PC-9 (cell line): Measurements from ENCODE around the gene CEP55. TPM values are rescaled to one million over a fixed set of nuclear protein-coding genes. Genes with fewer than 3 reads are reported as not detected.
A peak's percentile ranks its signal among the peaks of the same experiment; 100 is the strongest.

Experiments
- BruUV-seq: library from RNA; stranded (reverse); fragments of 400-500 nt; replicated peaks from 2 replicates; lab custom pipeline; 2021; lab: Mats Ljungman, UMichigan
- CTCF ChIA-PET: fragments of 300-600 bp; sonication (Branson Sonifier 250); formaldehyde crosslinking; loops from one replicate; lab custom pipeline; 2022; ENCODE audit warnings: antibody characterized with exemption; lab: Charles Lee
- POLR2A ChIA-PET: fragments of 300-600 bp; sonication (Branson Sonifier 250); formaldehyde crosslinking; loops from one replicate; lab custom pipeline; 2022; ENCODE audit warnings: antibody characterized with exemption; ENCODE audit not compliant: unreplicated experiment; lab: Charles Lee
- DNase-seq, 2 experiments: peaks; one replicate each; pipeline versions ENCODE4 v3.0.0 to v3.0.0-alpha.2; 2015 to 2022; ENCODE audit warnings: mixed read lengths in 1 of 2
- H2AFZ ChIP-seq: fragments of 200-600 bp; sonication (generic); 2 replicates; pipeline ENCODE4 v1.8.1; 2017; ENCODE audit warnings: antibody characterized with exemption
- H3F3A ChIP-seq: fragments of 200-600 bp; sonication (generic); 2 replicates; pipeline ENCODE4 v1.8.1; 2017; ENCODE audit warnings: antibody characterized with exemption, mild to moderate bottlenecking, low read depth; ENCODE audit not compliant: insufficient read depth
- H3K27ac ChIP-seq: fragments of 200-600 bp; sonication (generic); 2 replicates; pipeline ENCODE4 v1.6.1; 2016; ENCODE audit warnings: mixed run types
- H3K27me3 ChIP-seq: fragments of 200-600 bp; sonication (generic); 2 replicates; pipeline ENCODE4 v1.6.1; 2016; ENCODE audit warnings: low read depth, mixed run types; ENCODE audit not compliant: insufficient read depth
- H3K36me3 ChIP-seq: fragments of 200-600 bp; sonication (generic); 2 replicates; pipeline ENCODE4 v1.6.1; 2016; ENCODE audit warnings: low read depth, mixed run types
- H3K4me1 ChIP-seq: fragments of 200-600 bp; sonication (generic); replicated peaks from 2 replicates; pipeline ENCODE4 v1.6.1; 2016; ENCODE audit warnings: mixed run types; ENCODE audit not compliant: insufficient read depth
- H3K4me2 ChIP-seq: fragments of 200-600 bp; sonication (generic); 2 replicates; pipeline ENCODE4 v1.6.1; 2017; ENCODE audit warnings: mixed run types
- H3K4me3 ChIP-seq: fragments of 200-600 bp; sonication (generic); 2 replicates; pipeline ENCODE4 v1.6.1; 2016; ENCODE audit warnings: mixed run types
- H3K79me2 ChIP-seq: fragments of 200-600 bp; sonication (generic); 2 replicates; pipeline ENCODE4 v1.6.1; 2017; ENCODE audit warnings: low read depth, mixed run types
- H3K9me2 ChIP-seq: fragments of 200-600 bp; sonication (generic); 2 replicates; pipeline ENCODE4 v1.8.1; 2017; ENCODE audit warnings: mild to moderate bottlenecking; ENCODE audit not compliant: insufficient read depth
- H3K9me3 ChIP-seq: fragments of 200-600 bp; sonication (generic); 2 replicates; pipeline ENCODE4 v1.8.1; 2016; ENCODE audit warnings: low read depth; ENCODE audit not compliant: insufficient read depth
- H4K20me1 ChIP-seq: fragments of 200-600 bp; sonication (generic); 2 replicates; pipeline ENCODE4 v1.8.1; 2017; ENCODE audit not compliant: insufficient read depth
- CTCF ChIP-seq: fragments of 200-600 bp; sonication (generic); conservative IDR thresholded peaks from 2 replicates; pipeline ENCODE4 v1.6.1; 2017; ENCODE audit warnings: mixed run types, antibody characterized with exemption, mild to moderate bottlenecking, moderate library complexity
- EZH2 ChIP-seq: fragments of 200-600 bp; sonication (generic); IDR thresholded peaks from 2 replicates; pipeline ENCODE4 v1.8.0; 2017; ENCODE audit warnings: antibody characterized with exemption, low read depth
- intact Hi-C: fragments of 100-400 bp; cut with micrococcal nuclease; formaldehyde crosslinking; loops from one replicate; pipeline ENCODE4 v1.10.0; 2022; ENCODE audit not compliant: unreplicated experiment
- total RNA-seq: library from RNA; stranded (reverse); gene quantifications from 2 replicates; pipeline ENCODE4 v1.2.3, GENCODE V29; 2021

CEP55 gene
- total RNA-seq, 1 experiment from 2014 or later: 38.9 TPM

- peaks cover 14% of the 10 kb centered on the region for H3K4me1 ChIP-seq
Observed at GRCh38 chr10:93458821-93459257, 37.6 kb upstream of the CEP55 start.

GRCh38 chr10:93459466-93459865 is 36.9 kb upstream of the CEP55 start:
- Histone ChIP-seq H3K79me2 (peaks cover 58% of the 10 kb centered on the region), H3K9me3 (no peaks in the 10 kb centered on the region), H3K4me1 (peaks cover 14% of the 10 kb centered on the region), H3K27ac (peak overlapping the region; percentile 90), H3K36me3 (no peaks in the 10 kb centered on the region), H3F3A (peaks cover 17% of the 10 kb centered on the region; the same call in 1 of the 2 replicates), H3K4me3 (no peak overlapping the region), H3K4me2 (peak overlapping the region; percentile 51; the same call in 1 of the 2 replicates), H3K9me2 (no peaks in the 10 kb centered on the region), H4K20me1 (no peaks in the 10 kb centered on the region), H2AFZ (no peak overlapping the region), H3K27me3 (no peaks in the 10 kb centered on the region)
- TF ChIP-seq EZH2: no peak
- no peak for TF ChIP-seq CTCF
- ChIA-PET POLR2A (interaction anchor here (0.5 to 1.5 kb wide), 5 partner anchors 9 to 38 kb away, joined by 3 to 30 read pairs (median 10); partner anchors contain the start of gene MYOF), CTCF (no interaction called here)
- no peak for DNase-seq
- intact Hi-C loops: loop anchor here (1.0 to 2.0 kb wide), 3 partner anchors 23 to 83 kb away; partner anchors contain the start of gene MYOF
- TSS peak; percentile 95 for BruUV-seq

More at GRCh38 chr10:93458821-93459257, 37.6 kb upstream of the CEP55 start:
- Histone ChIP-seq H3F3A (peaks cover 17% of the 10 kb centered on the region; the same call in 1 of the 2 replicates), H3K79me2 (peaks cover 52% of the 10 kb centered on the region), H3K4me3 (no peak overlapping the region), H3K9me3 (no peaks in the 10 kb centered on the region), H3K27me3 (no peaks in the 10 kb centered on the region), H4K20me1 (no peaks in the 10 kb centered on the region), H3K36me3 (no peaks in the 10 kb centered on the region), H3K27ac (peak overlapping the region; percentile 90), H3K9me2 (no peaks in the 10 kb centered on the region), H3K4me2 (peak overlapping the region; percentile 51; the same call in 1 of the 2 replicates), H2AFZ (no peak overlapping the region)
- intact Hi-C loops: loop anchor here (1.0 to 2.0 kb wide), 5 partner anchors 7 to 82 kb away; partner anchors contain the start of gene MYOF
- ChIA-PET CTCF (interaction anchor here (0.8 kb wide), 1 partner anchor 23 kb away, joined by 3 read pairs; the partner anchor contains the start of gene MYOF), POLR2A (interaction anchor here (0.6 to 1.5 kb wide), 9 partner anchors 10 to 945 kb away, joined by 3 to 30 read pairs (median 10); partner anchors contain the start of gene MYOF)
- TF ChIP-seq EZH2: no peak
- no peak for TF ChIP-seq CTCF
- no TSS peak for BruUV-seq
- peak; percentile 86 to 91 for DNase-seq

GRCh38 chr10:93461109-93461806 is 35.2 kb upstream of the CEP55 start:
- H3K4me3 ChIP-seq: no peak overlapping the region
- H3K27ac ChIP-seq: peak overlapping the region; percentile 23; the same call in 1 of the 2 replicates
- H3K9me2 ChIP-seq: no peaks in the 10 kb centered on the region
- no peaks in the 10 kb centered on the region for H4K20me1 ChIP-seq
- peaks cover 27% of the 10 kb centered on the region; the same call in 1 of the 2 replicates for H3F3A ChIP-seq
- no peak overlapping the region for H2AFZ ChIP-seq
- CTCF ChIA-PET: interaction anchor here (0.7 to 2.0 kb wide), 2 partner anchors 21 to 85 kb away, joined by 4 to 12 read pairs; partner anchors contain the start of gene MYOF
- peaks cover 14% of the 10 kb centered on the region for H3K4me1 ChIP-seq
- no peaks in the 10 kb centered on the region for H3K27me3 ChIP-seq
- BruUV-seq: no TSS peak
- H3K4me2 ChIP-seq: peak overlapping the region; percentile 10; the same call in 1 of the 2 replicates
- intact Hi-C loops: no loop called here
- peaks cover 66% of the 10 kb centered on the region for H3K79me2 ChIP-seq
- no peaks in the 10 kb centered on the region for H3K36me3 ChIP-seq
- TF ChIP-seq EZH2: no peak
- no peak for TF ChIP-seq CTCF
- POLR2A ChIA-PET: interaction anchor here (0.5 to 0.7 kb wide), 8 partner anchors 14 to 456 kb away, joined by 3 to 7 read pairs (median 5); partner anchors contain the start of gene MYOF
- H3K9me3 ChIP-seq: no peaks in the 10 kb centered on the region
- DNase-seq: no peak
